IMR-90 (cell line): Measurements from ENCODE around the gene FGF7.
"Not testable (repeated sequence)": the region's sequence is repeated elsewhere in the genome, so short reads cannot be mapped to it uniquely, and the experiment has no call there.

Source experiments
- BHLHE40 ChIP-seq: fragments of 150-350 bp; IDR thresholded peaks from 2 replicates; pipeline ENCODE4 v1.6.1; 2016; ENCODE audit warnings: mild to moderate bottlenecking, low read depth, low read length
- CHD1 ChIP-seq: IDR thresholded peaks from 2 replicates; pipeline ENCODE4 v1.6.1; 2012; ENCODE audit warnings: low read depth, low read length, improper control_type of control experiment
- CTCF ChIP-seq: conservative IDR thresholded peaks from 2 replicates; pipeline ENCODE4 v1.5.1; 2012; ENCODE audit warnings: mild to moderate bottlenecking, low read depth, low read length, improper control_type of control experiment
- ELK1 ChIP-seq: fragments of 150-350 bp; IDR thresholded peaks from 2 replicates; pipeline ENCODE4 v1.6.1; 2016; ENCODE audit warnings: low read depth, mild to moderate bottlenecking, low read length, moderate library complexity, borderline replicate concordance
- FOS ChIP-seq: fragments of 150-350 bp; IDR thresholded peaks from 2 replicates; pipeline ENCODE4 v1.6.1; 2016; ENCODE audit warnings: low read depth, low read length
- MAZ ChIP-seq: IDR thresholded peaks from 2 replicates; pipeline ENCODE4 v1.6.1; 2012; ENCODE audit warnings: low read depth, mild to moderate bottlenecking, low read length, improper control_type of control experiment, moderate library complexity, borderline replicate concordance
- MXI1 ChIP-seq: IDR thresholded peaks from 2 replicates; pipeline ENCODE4 v1.6.1; 2012; ENCODE audit warnings: low read depth, mild to moderate bottlenecking, low read length, moderate library complexity, borderline replicate concordance
- POLR2A ChIP-seq: IDR thresholded peaks from 2 replicates; pipeline ENCODE4 v1.6.1; 2012; ENCODE audit warnings: mild to moderate bottlenecking, low read depth, low read length
- RAD21 ChIP-seq: IDR thresholded peaks from 2 replicates; pipeline ENCODE4 v1.6.1; 2012; ENCODE audit warnings: low read length, improper control_type of control experiment
- RCOR1 ChIP-seq: IDR thresholded peaks from 2 replicates; pipeline ENCODE4 v1.6.1; 2012; ENCODE audit warnings: mild to moderate bottlenecking, low read length, improper control_type of control experiment; ENCODE audit not compliant: insufficient replicate concordance
- RFX5 ChIP-seq: IDR thresholded peaks from 2 replicates; pipeline ENCODE4 v1.8.0; 2012; ENCODE audit warnings: low read depth, mild to moderate bottlenecking, low read length, moderate library complexity
- SMC3 ChIP-seq: fragments of 150-350 bp; IDR thresholded peaks from 2 replicates; pipeline ENCODE4 v1.6.1; 2016; ENCODE audit warnings: low read depth, mild to moderate bottlenecking, antibody characterized with exemption, low read length, moderate library complexity
- USF2 ChIP-seq: fragments of 150-350 bp; IDR thresholded peaks from 2 replicates; pipeline ENCODE4 v1.6.1; 2017; ENCODE audit warnings: mild to moderate bottlenecking, antibody characterized with exemption, low read length, low read depth

- not testable (repeated sequence) for TF ChIP-seq CTCF, MAZ, MXI1, POLR2A, CHD1, ELK1, RAD21, USF2, SMC3, RCOR1, BHLHE40, RFX5, FOS
Measured at GRCh38 chr15:49478021-49478420, 55.0 kb downstream of the FGF7 start.
